Measurements from ENCODE around the gene OLFM2. TPM values are rescaled to one million over a fixed set of nuclear protein-coding genes. Genes with fewer than 3 reads are reported as not detected.

OLFM2 gene
- total RNA-seq, 2 experiments from 2014 or later = 9.2 to 9.9 TPM

DNA sequence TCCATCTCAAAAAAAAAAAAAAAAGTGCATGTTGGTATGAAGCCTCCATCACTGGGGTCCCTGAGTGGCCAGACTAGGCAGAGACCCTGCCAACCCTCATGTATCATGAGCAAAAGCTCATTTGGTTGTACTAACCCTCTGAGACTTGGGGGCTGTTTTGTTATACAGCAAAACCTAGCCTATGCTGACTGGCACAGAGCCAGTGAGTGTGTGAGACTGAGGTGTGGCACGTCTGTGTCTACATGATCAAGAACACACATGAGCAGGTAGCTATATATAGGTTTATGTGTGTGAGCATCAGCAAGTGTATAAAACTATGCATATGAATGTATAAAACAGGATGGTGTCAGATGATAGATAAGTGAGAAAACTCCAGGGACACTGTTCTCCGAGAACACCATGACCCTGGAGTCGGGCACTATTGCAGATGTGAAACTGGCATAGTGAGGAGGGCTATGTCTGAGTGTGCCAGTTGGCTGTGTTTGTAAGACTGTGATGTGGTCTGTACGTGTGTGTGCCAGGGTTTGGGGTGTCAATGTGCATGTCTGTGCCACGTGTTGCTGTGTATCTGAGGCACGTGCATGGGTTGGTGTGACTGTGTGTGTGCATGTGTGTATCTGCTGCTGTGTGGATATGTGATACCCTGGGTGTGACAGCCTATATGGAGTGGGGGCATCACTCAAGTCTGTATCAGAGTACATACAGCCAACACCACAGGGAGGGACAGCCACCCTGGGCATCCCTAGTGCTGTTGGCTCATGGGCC is 44.5 kb downstream of the OLFM2 start:
- Mint-ChIP-seq H3K4me3 (no peak overlapping the region), H3K27me3 (ENCODE audit: low read depth) (peaks cover 2% of the 10 kb centered on the region), H3K36me3 (ENCODE audit: low read depth) (no peaks in the 10 kb centered on the region), H3K9me3 (ENCODE audit: insufficient read depth) (no peaks in the 10 kb centered on the region), H3K27ac (no peak overlapping the region), H3K4me1 (ENCODE audit: low read depth) (no peaks in the 10 kb centered on the region)
- POLR2A ChIA-PET = no interaction called here
- DNase-seq = no peak
- CTCF ChIA-PET = no interaction called here
- no peak for ATAC-seq

- DNase-seq (no peak), ATAC-seq (no peak)
- no peaks in the 10 kb centered on the region for H3K4me1 Mint-ChIP-seq (ENCODE audit: low read depth)
- CTCF ChIA-PET = no interaction called here
- POLR2A ChIA-PET = no interaction called here
- H3K9me3 Mint-ChIP-seq (ENCODE audit: insufficient read depth) = no peaks in the 10 kb centered on the region
- peaks cover 2% of the 10 kb centered on the region for H3K27me3 Mint-ChIP-seq (ENCODE audit: low read depth)
- no peaks in the 10 kb centered on the region for H3K36me3 Mint-ChIP-seq (ENCODE audit: low read depth)
- no peak overlapping the region for H3K27ac Mint-ChIP-seq
- no peak overlapping the region for H3K4me3 Mint-ChIP-seq
Observed at GRCh38 chr19:9885077-9885552, 51.2 kb downstream of the OLFM2 start.

GRCh38 chr19:9883764-9884163 is 52.6 kb downstream of the OLFM2 start:
- POLR2A ChIA-PET = no interaction called here
- Mint-ChIP-seq H3K4me3 (no peak overlapping the region), H3K9me3 (ENCODE audit: insufficient read depth) (no peaks in the 10 kb centered on the region), H3K36me3 (ENCODE audit: low read depth) (no peaks in the 10 kb centered on the region), H3K4me1 (ENCODE audit: low read depth) (no peaks in the 10 kb centered on the region), H3K27ac (no peak overlapping the region), H3K27me3 (ENCODE audit: low read depth) (peaks cover 2% of the 10 kb centered on the region)
- CTCF ChIA-PET = no interaction called here
- ATAC-seq (no peak), DNase-seq (no peak)

DNA sequence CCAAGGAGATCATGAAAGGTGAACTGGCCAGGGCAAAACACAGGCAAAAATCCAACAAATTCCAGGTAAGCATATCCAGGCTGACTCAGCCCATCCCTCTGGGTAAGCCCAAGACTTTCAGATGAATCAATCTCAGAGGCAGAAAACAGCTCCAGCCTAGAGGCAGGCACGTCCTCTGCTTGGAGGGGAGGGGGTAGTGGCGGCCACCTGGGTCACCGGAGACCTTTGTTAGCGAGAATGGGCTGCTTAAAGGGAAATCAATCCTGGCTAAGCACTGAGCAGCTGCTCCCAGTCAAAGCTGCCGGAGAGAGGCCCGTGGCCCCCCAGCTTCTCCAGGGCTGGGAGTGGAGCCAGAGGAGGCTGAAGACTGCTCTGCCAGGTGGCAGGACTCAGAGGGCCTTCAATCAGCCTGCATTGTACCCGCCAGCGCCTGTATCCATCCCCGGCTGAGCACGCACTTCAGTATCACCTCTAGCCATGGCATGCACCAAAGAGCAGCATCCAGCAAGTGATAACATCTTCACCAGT is 53.0 kb downstream of the OLFM2 start:
- no peak for DNase-seq
- H3K4me1 Mint-ChIP-seq (ENCODE audit: low read depth) = no peaks in the 10 kb centered on the region
- no peak overlapping the region for H3K4me3 Mint-ChIP-seq
- no peaks in the 10 kb centered on the region for H3K27me3 Mint-ChIP-seq (ENCODE audit: low read depth)
- ChIA-PET POLR2A (no interaction called here), CTCF (no interaction called here)
- no peaks in the 10 kb centered on the region for H3K36me3 Mint-ChIP-seq (ENCODE audit: low read depth)
- ATAC-seq = no peak
- no peak overlapping the region for H3K27ac Mint-ChIP-seq
- H3K9me3 Mint-ChIP-seq (ENCODE audit: insufficient read depth) = no peaks in the 10 kb centered on the region

- H3K27ac Mint-ChIP-seq = no peak overlapping the region
- no peaks in the 10 kb centered on the region for H3K4me1 Mint-ChIP-seq (ENCODE audit: low read depth)
- H3K27me3 Mint-ChIP-seq (ENCODE audit: low read depth) = no peaks in the 10 kb centered on the region
- ChIA-PET POLR2A (no interaction called here), CTCF (no interaction called here)
- no peaks in the 10 kb centered on the region for H3K36me3 Mint-ChIP-seq (ENCODE audit: low read depth)
- no peaks in the 10 kb centered on the region for H3K9me3 Mint-ChIP-seq (ENCODE audit: insufficient read depth)
- no peak for ATAC-seq
- no peak overlapping the region for H3K4me3 Mint-ChIP-seq
- DNase-seq = no peak
Observed at GRCh38 chr19:9881720-9882119, 54.6 kb downstream of the OLFM2 start.

- no peaks in the 10 kb centered on the region for H3K4me1 Mint-ChIP-seq (ENCODE audit: low read depth)
- no peaks in the 10 kb centered on the region for H3K36me3 Mint-ChIP-seq (ENCODE audit: low read depth)
- ChIA-PET CTCF (no interaction called here), POLR2A (interaction anchor here (0.6 kb wide), 1 partner anchor 1222 kb away, joined by 3 read pairs; no protein-coding TSS in a partner anchor)
- no peak for ATAC-seq
- no peak for DNase-seq
- no peak overlapping the region for H3K27ac Mint-ChIP-seq
- H3K27me3 Mint-ChIP-seq (ENCODE audit: low read depth) = no peaks in the 10 kb centered on the region
- no peak overlapping the region for H3K4me3 Mint-ChIP-seq
- H3K9me3 Mint-ChIP-seq (ENCODE audit: insufficient read depth) = no peaks in the 10 kb centered on the region
Observed at GRCh38 chr19:9878511-9879196, 57.7 kb downstream of the OLFM2 start.

- Mint-ChIP-seq H3K4me1 (ENCODE audit: low read depth) (no peaks in the 10 kb centered on the region), H3K27me3 (ENCODE audit: low read depth) (no peaks in the 10 kb centered on the region), H3K4me3 (no peak overlapping the region), H3K36me3 (ENCODE audit: low read depth) (no peaks in the 10 kb centered on the region), H3K27ac (no peak overlapping the region), H3K9me3 (ENCODE audit: insufficient read depth) (no peaks in the 10 kb centered on the region)
- ChIA-PET POLR2A (no interaction called here), CTCF (no interaction called here)
- no peak for DNase-seq
- ATAC-seq = no peak
Observed at GRCh38 chr19:9877780-9878510, 58.4 kb downstream of the OLFM2 start.

- Mint-ChIP-seq H3K27me3 (ENCODE audit: low read depth) (no peaks in the 10 kb centered on the region), H3K36me3 (ENCODE audit: low read depth) (no peaks in the 10 kb centered on the region), H3K9me3 (ENCODE audit: insufficient read depth) (no peaks in the 10 kb centered on the region), H3K4me1 (ENCODE audit: low read depth) (no peaks in the 10 kb centered on the region), H3K4me3 (no peak overlapping the region), H3K27ac (no peak overlapping the region)
- no peak for DNase-seq
- ChIA-PET CTCF (no interaction called here), POLR2A (no interaction called here)
- no peak for ATAC-seq
Observed at GRCh38 chr19:9875796-9876195, 60.5 kb downstream of the OLFM2 start.

- no peaks in the 10 kb centered on the region for H3K27me3 Mint-ChIP-seq (ENCODE audit: low read depth)
- POLR2A ChIA-PET = no interaction called here
- CTCF ChIA-PET = no interaction called here
- no peaks in the 10 kb centered on the region for H3K36me3 Mint-ChIP-seq (ENCODE audit: low read depth)
- H3K4me3 Mint-ChIP-seq = no peak overlapping the region
- H3K9me3 Mint-ChIP-seq (ENCODE audit: insufficient read depth) = no peaks in the 10 kb centered on the region
- ATAC-seq (no peak), DNase-seq (no peak)
- H3K4me1 Mint-ChIP-seq (ENCODE audit: low read depth) = no peaks in the 10 kb centered on the region
- H3K27ac Mint-ChIP-seq = no peak overlapping the region
Observed at GRCh38 chr19:9875031-9875627, 61.2 kb downstream of the OLFM2 start.

DNA sequence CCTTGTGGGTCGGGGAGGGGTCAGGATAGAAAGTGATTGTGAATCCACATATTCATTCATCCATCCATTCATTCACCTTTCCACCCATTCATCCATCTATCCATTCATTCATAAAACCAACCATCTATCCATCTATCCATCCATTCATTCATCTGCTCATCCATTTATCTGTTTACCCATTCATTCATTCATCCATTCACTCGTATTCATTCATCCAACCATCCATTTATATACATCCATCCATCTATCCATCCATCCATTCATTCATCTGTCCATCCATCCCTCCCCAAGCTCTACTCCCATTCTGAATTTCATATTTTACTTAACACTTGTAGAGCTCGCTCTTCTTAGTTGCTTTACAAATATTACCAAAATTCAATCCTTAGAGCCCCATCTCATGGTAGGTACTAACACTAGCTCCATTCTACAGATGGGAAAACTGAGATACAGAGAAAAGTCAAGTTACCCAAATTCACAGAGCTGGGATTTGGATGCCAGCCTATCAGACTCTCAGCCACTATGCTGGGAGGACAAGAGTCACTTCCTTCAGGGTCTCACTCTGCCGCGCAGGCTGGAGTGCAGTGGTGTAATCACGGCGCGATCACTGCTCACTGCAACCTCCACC is 63.6 kb downstream of the OLFM2 start:
- DNase-seq = no peak
- no peaks in the 10 kb centered on the region for H3K9me3 Mint-ChIP-seq (ENCODE audit: insufficient read depth)
- no peak overlapping the region for H3K4me3 Mint-ChIP-seq
- no peaks in the 10 kb centered on the region for H3K36me3 Mint-ChIP-seq (ENCODE audit: low read depth)
- H3K4me1 Mint-ChIP-seq (ENCODE audit: low read depth) = no peaks in the 10 kb centered on the region
- ATAC-seq = no peak
- H3K27me3 Mint-ChIP-seq (ENCODE audit: low read depth) = no peaks in the 10 kb centered on the region
- no peak overlapping the region for H3K27ac Mint-ChIP-seq
- CTCF ChIA-PET = no interaction called here
- POLR2A ChIA-PET = no interaction called here

- DNase-seq (no peak), ATAC-seq (no peak)
- Mint-ChIP-seq H3K27me3 (ENCODE audit: low read depth) (no peaks in the 10 kb centered on the region), H3K36me3 (ENCODE audit: low read depth) (no peaks in the 10 kb centered on the region), H3K4me3 (no peak overlapping the region), H3K27ac (no peak overlapping the region), H3K4me1 (ENCODE audit: low read depth) (peaks cover 8% of the 10 kb centered on the region), H3K9me3 (ENCODE audit: insufficient read depth) (no peaks in the 10 kb centered on the region)
- CTCF ChIA-PET = no interaction called here
- POLR2A ChIA-PET = no interaction called here
Observed at GRCh38 chr19:9871626-9872338, 64.5 kb downstream of the OLFM2 start.
